Adrenal gland (tissue), 12 donors: ENCODE data around the gene OGT. TPM values are rescaled to one million over a fixed set of nuclear protein-coding genes. Genes with fewer than 3 reads are reported as not detected.
"Not testable (repeated sequence)": the region's sequence is repeated elsewhere in the genome, so short reads cannot be mapped to it uniquely, and the experiment has no call there.

Experiments used
- DNase-seq, 7 donors: peaks; one replicate each; pipeline ENCODE4 v3.0.0-alpha.2; 2019 to 2020
- H3K27ac ChIP-seq, 5 donors: fragments of 200-600 bp; sonication (generic) in 4 of 5; 1 replicate in 3 of 5; 2 replicates in 2 of 5; pipeline versions ENCODE4 v1.5.1 to v1.8.0; 2016 to 2020; ENCODE audit warnings: mild to moderate bottlenecking in 1 of 5
- H3K27me3 ChIP-seq: fragments of 200-600 bp; 2 replicates; pipeline ENCODE4 v1.8.0; 2021
- H3K36me3 ChIP-seq, 2 donors: fragments of 200-600 bp; replicated peaks in 1 of 2; 1 replicate in 1 of 2; 2 replicates in 1 of 2; pipeline versions ENCODE4 v1.5.1 to v1.8.0; 2018 to 2022
- H3K4me1 ChIP-seq, 2 donors: fragments of 200-600 bp; replicated peaks in 1 of 2; 1 replicate in 1 of 2; 2 replicates in 1 of 2; pipeline versions ENCODE4 v1.5.1 to v1.8.0; 2018 to 2021
- H3K4me3 ChIP-seq, 4 donors: fragments of 200-600 bp; sonication (generic) in 3 of 4; one replicate each; pipeline ENCODE4 v1.5.1; 2016 to 2018
- H3K9me3 ChIP-seq, 3 donors: fragments of 200-600 bp; sonication (generic) in 1 of 3; replicated peaks in 1 of 3; 1 replicate in 2 of 3; 2 replicates in 1 of 3; pipeline versions ENCODE4 v1.5.1 to v1.8.0; 2016 to 2021
- POLR2A ChIP-seq, 2 donors: fragments of 450-650 bp; IDR thresholded peaks; one replicate each; pipeline ENCODE4 v1.6.1; 2017; ENCODE audit warnings: antibody characterized with exemption in 2 of 2, mild to moderate bottlenecking in 2 of 2, moderate library complexity in 1 of 2
- WGBS, 4 donors: extraction: QIAGEN DNeasy Blood & Tissue Kit in 2 of 4; methylation state at CpG; one replicate each; pipeline versions ENCODE4 v1.1.5 to v1.1.7; 2013 to 2017; 5-methylcytosine and 5-hydroxymethylcytosine counted together
- intact Hi-C, 2 donors: fragments of 100-400 bp; cut with DNase I; formaldehyde crosslinking; loops; one replicate each; pipeline versions ENCODE4 v1.14.1 to v1.15.0; 2022 to 2023
- polyA plus RNA-seq, 3 donors: library from polyadenylated mRNA; stranded (reverse); fragments of 200-250 nt in 2 of 3; fragments of 350-450 nt in 1 of 3; fragmentation: Illumina TruSeq in 1 of 3; extraction: RNeasy Lipid Tissue Mini Kit (QIAGEN cat#74804) in 1 of 3; gene quantifications; one replicate each; pipeline ENCODE4 v1.2.3, GENCODE V29; 2013 to 2014
- total RNA-seq, 9 donors: library from RNA; depleted of rRNA in 4 of 9; stranded (reverse); fragments of >200 nt in 4 of 9; fragments of 120-200 nt in 1 of 9; fragmentation: NEBNext Ultra II Directional in 1 of 9; extraction: Animal tissue kit (Norgen Biotek cat#: 25700) in 1 of 9; gene quantifications; one replicate each; pipeline versions ENCODE4 v1.1.0 to v1.2.4, GENCODE V29; 2013 to 2023
- TF ChIP-seq, protein P1 (sequence below), 6 experiments: fragments of 450-650 bp in 4 of 6; fragments of 200-600 bp in 2 of 6; sonication (generic) in 1 of 6; IDR thresholded peaks; 1 replicate in 5 of 6; 2 replicates in 1 of 6; pipeline versions ENCODE4 v1.5.1 to v1.8.0; 2016 to 2021; ENCODE audit warnings: antibody characterized with exemption in 6 of 6, mild to moderate bottlenecking in 2 of 6, moderate library complexity in 1 of 6
- donor health status: healthy with polysubstance abuse.
- donor health status: Bipolar disorder and iron deficiency.
- donor health status: DM: yes; HTN: yes; CAD: no.
- donor health status: DM: no; HTN: no; CAD: no.
- donor health status: DM: no; HTN: no; CAD: no.
- donor health status: DM: yes; HTN: yes; CAD: no.

The OGT gene
- total and polyA plus RNA-seq, 12 donors, result 38.0 to 164 (median 103) TPM

DNA sequence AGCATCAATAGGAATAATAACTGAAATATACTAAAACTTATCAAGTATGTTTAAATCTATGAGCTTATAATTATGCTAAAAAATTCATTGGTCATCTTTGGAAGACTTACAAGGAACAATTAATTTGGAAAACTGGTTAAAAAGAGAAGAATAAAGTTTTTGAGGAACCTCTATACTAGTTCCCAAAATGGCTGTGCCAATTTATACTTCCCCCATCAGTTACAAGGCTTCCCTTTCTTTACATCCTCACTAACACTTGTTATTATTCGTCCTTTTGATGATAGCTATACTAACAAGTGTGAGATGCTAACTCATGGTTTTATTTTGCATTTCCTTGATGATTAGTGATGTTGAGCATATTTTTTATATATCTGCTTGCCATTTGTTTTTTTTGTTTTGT, 17.1 kb downstream of the OGT start:
- H3K9me3 ChIP-seq, result no peaks in the 10 kb centered on the region
- peaks cover 0 to 53% of the 10 kb centered on the region in 2 donors for H3K36me3 ChIP-seq
- no peak for TF ChIP-seq POLR2A (IDR thresholded peaks at IDR 0.05)
- TF ChIP-seq, protein P1, sequence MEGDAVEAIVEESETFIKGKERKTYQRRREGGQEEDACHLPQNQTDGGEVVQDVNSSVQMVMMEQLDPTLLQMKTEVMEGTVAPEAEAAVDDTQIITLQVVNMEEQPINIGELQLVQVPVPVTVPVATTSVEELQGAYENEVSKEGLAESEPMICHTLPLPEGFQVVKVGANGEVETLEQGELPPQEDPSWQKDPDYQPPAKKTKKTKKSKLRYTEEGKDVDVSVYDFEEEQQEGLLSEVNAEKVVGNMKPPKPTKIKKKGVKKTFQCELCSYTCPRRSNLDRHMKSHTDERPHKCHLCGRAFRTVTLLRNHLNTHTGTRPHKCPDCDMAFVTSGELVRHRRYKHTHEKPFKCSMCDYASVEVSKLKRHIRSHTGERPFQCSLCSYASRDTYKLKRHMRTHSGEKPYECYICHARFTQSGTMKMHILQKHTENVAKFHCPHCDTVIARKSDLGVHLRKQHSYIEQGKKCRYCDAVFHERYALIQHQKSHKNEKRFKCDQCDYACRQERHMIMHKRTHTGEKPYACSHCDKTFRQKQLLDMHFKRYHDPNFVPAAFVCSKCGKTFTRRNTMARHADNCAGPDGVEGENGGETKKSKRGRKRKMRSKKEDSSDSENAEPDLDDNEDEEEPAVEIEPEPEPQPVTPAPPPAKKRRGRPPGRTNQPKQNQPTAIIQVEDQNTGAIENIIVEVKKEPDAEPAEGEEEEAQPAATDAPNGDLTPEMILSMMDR (IDR thresholded peaks at IDR 0.05), result no peak
- WGBS, 4 donors, result 58 to 89% (median 75%) methylated on average over 1 of the region's 1 CpG
- intact Hi-C loops, result no loop called here
- no peak overlapping the region for H3K27ac ChIP-seq
- peaks cover 0 to 1% of the 10 kb centered on the region in 2 donors for H3K4me1 ChIP-seq
- H3K4me3 ChIP-seq, result no peak overlapping the region
- H3K27me3 ChIP-seq, result no peaks in the 10 kb centered on the region
- DNase-seq, result no peak

DNA sequence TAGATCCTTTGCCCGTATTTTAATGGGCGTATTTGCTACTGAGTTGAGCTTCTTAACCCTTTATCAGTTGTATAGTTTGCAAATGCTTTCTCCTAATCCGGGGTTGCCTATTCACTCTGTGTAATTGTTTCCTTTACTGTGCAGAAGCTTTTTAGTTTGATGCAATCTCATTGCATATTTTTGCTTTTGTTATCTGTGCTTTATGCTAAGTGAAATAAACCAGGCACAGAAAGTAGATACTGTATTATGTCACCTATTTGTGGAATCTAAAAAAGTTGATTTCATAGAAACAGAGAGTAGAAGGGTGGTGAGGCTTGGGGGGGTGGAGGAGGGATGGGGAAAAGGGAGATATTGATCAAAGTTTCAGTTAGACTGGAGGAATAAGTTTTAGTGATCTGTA, 17.7 kb downstream of the OGT start:
- Histone ChIP-seq H3K9me3 (no peaks in the 10 kb centered on the region), H3K4me3 (no peak overlapping the region), H3K27me3 (no peaks in the 10 kb centered on the region), H3K27ac (no peak overlapping the region), H3K4me1 (no peaks in the 10 kb centered on the region), H3K36me3 (peaks cover 0 to 57% of the 10 kb centered on the region in 2 donors)
- no peak for DNase-seq
- intact Hi-C loops, result no loop called here
- TF ChIP-seq POLR2A (IDR thresholded peaks at IDR 0.05), result no peak
- TF ChIP-seq, protein P1 (IDR thresholded peaks at IDR 0.05), result no peak
- WGBS, 4 donors, result 63 to 85% (median 78%) methylated on average over 3 of the region's 3 CpGs

DNA sequence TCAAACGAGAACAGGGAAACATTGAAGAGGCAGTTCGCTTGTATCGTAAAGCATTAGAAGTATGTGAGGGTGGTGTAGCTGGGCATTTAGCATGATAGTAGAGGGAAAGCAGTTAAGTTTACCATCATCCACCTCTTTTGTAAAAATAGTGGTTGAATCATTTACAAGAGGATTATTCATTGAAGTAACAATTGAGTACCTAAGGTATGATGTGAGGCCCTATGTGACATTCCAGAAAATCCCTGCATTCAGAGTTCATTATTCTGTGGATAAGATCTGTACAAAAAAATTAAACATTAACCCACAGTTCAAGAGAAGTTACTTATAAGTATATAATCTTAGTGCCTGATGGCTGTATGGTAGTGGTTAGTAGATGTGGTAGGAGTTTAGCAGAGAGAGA, 23.1 kb downstream of the OGT start:
- Histone ChIP-seq H3K27ac (no peak overlapping the region), H3K9me3 (no peaks in the 10 kb centered on the region), H3K4me1 (no peaks in the 10 kb centered on the region), H3K36me3 (peaks cover 0 to 78% of the 10 kb centered on the region in 2 donors), H3K27me3 (no peaks in the 10 kb centered on the region), H3K4me3 (no peak overlapping the region)
- TF ChIP-seq, protein P1 (IDR thresholded peaks at IDR 0.05), result no peak
- TF ChIP-seq POLR2A (IDR thresholded peaks at IDR 0.05), result no peak
- 76 to 88% (median 85%) methylated on average over 3 of the region's 3 CpGs for WGBS, 4 donors
- DNase-seq, result no peak
- intact Hi-C loops, result no loop called here

DNA sequence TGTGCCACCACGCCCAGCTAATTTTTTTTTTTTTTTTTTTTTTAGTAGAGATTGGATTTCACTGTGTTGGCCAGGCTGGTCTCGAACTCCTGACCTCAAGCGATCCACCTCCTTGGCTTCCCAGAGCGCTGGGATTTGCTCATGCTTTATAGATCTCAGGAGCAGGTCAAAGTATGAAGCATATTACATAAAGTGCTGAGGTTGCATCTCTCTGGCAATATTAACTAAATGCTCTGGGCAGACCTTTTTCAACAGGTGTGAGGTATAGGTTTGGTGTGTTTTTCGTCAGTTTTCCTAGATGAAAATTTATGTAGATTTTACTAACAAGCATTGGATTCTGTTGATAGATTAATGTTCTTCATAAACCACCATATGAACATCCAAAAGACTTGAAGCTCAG, 26.0 kb downstream of the OGT start:
- Histone ChIP-seq H3K4me1 (no peaks in the 10 kb centered on the region), H3K4me3 (no peak overlapping the region), H3K9me3 (no peaks in the 10 kb centered on the region), H3K27ac (no peak overlapping the region), H3K36me3 (peaks cover 0 to 88% of the 10 kb centered on the region in 2 donors), H3K27me3 (no peaks in the 10 kb centered on the region)
- intact Hi-C loops, result no loop called here
- TF ChIP-seq POLR2A (IDR thresholded peaks at IDR 0.05), result no peak
- TF ChIP-seq, protein P1 (IDR thresholded peaks at IDR 0.05), result no peak
- WGBS, 4 donors, result 74 to 100% (median 88%) methylated on average over 5 of the region's 5 CpGs
- DNase-seq, result no peak

DNA sequence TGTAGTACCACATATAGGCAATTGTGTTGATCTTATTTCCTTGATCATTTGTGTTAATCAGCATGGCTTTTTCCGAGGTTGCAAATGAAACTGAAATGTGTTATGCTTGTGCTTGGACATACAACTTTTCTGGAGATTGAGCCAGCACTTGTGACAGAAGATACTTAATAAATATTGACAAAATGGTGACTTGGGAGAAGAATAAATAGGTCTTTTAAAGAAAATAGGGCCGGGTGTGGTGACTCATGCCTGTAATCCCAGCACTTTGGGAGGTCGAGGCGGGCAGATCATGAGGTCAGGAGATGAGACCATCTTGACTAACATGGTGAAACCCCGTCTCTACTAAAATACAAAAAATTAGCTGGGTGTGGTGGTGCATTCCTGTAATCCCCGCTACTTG, 26.9 kb downstream of the OGT start:
- DNase-seq, H3K4me3 ChIP-seq, H3K4me1 ChIP-seq, H3K27ac ChIP-seq, H3K27me3 ChIP-seq, H3K9me3 ChIP-seq: not testable (repeated sequence)
- 64 to 82% (median 73%) methylated on average over 6 of the region's 6 CpGs for WGBS, 4 donors
- H3K36me3 ChIP-seq, result peaks cover 0 to 96% of the 10 kb centered on the region in 2 donors
- intact Hi-C loops, result loop anchor here in 1 of 2 donors (10.0 kb wide), 1 partner anchor 175 kb away; no protein-coding TSS in a partner anchor
